Measurements from ENCODE around the gene SH2B3. TPM values are rescaled to one million over a fixed set of nuclear protein-coding genes. Genes with fewer than 3 reads are reported as not detected.
"Not testable (repeated sequence)": the region's sequence is repeated elsewhere in the genome, so short reads cannot be mapped to it uniquely, and the experiment has no call there.

SH2B3 gene
- total RNA-seq, 8 experiments from 2014 or later: 2.5 to 9.5 (median 6.4) TPM

DNA sequence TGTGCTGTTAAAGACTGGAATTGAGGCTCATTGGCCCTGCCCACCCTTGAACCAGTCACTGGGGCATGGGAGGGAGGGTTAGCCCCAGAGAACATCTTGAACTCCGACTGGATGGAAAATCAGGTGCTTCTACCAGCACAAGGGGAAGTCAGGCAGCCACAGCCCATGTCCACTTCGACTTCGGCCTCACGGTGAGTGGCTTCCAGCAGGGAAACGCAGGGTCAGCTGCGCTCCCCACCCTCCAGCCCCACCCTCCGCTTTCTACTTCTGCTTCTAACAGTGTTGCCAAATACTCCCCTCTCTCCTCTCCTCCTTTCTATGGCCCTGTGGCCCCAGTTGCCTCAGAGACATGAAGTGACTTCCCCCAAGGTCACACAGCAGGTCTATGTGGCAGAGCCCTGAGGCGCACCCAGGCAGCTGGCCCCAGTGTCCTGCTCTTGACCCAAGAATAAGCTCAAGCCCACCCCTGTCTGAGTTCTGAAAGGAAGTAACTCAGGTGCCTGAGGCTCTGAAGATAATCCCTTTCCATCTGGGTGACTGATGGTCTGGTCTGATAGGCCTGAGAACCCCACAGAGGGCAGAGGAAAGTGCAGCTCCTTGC, 11.9 kb upstream of the SH2B3 start:
- no peak overlapping the region for H3K4me3 ChIP-seq
- no peak overlapping the region for H3K27ac ChIP-seq
- peak in 2 of 8 experiments; percentile 11 to 24 for ATAC-seq (replicated peaks in 6 of 8)
- H3K4me1 ChIP-seq (replicated peaks in 1 of 2): no peaks in the 10 kb centered on the region
- in situ Hi-C loops (cut with MboI; ENCODE audit: low pct_unique_long_range_greater_than_20kb in 2 of 9, low sequenced_read_pairs in 9 of 9, unreplicated experiment in 9 of 9): loop anchor here in 1 of 9 experiments (25.0 kb wide), 1 partner anchor 144 kb away; no protein-coding TSS in a partner anchor
- 80 to 100% (median 86%) methylated on average over 1 to 7 of the region's 8 CpGs; no CpG with 5 or more reads in 7 of the 10 experiments for WGBS, 10 experiments

DNA sequence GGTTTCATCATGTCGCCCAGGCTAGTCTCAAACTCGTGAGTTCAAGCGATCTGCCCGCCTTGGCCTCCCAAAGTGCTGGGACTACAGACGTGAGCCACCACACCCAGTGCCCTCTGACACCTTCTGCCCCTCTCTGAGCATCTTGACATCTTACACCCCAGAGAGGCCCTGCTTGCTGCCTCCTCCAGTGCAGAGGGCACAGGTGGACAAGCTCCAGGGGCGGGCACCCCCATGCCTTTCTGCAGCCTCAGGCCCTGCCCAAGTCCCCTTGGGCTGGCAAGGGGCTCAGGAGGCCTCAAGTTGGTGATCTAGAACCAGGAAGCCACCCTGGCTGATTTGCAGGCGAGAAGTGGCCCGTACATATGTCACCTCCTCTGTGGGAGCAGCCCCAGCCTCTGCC, 11.2 kb upstream of the SH2B3 start:
- no peaks in the 10 kb centered on the region for H3K4me1 ChIP-seq (replicated peaks in 1 of 2)
- in situ Hi-C loops (cut with MboI; ENCODE audit: low pct_unique_long_range_greater_than_20kb in 2 of 9, low sequenced_read_pairs in 9 of 9, unreplicated experiment in 9 of 9): loop anchor here in 1 of 9 experiments (25.0 kb wide), 1 partner anchor 143 kb away; no protein-coding TSS in a partner anchor
- H3K4me3 ChIP-seq: no peak overlapping the region
- H3K27ac ChIP-seq: no peak overlapping the region
- ATAC-seq (replicated peaks in 6 of 8): no peak
- 60 to 86% methylated on average over 2 to 4 of the region's 8 CpGs; no CpG with 5 or more reads in 8 of the 10 experiments for WGBS, 10 experiments

DNA sequence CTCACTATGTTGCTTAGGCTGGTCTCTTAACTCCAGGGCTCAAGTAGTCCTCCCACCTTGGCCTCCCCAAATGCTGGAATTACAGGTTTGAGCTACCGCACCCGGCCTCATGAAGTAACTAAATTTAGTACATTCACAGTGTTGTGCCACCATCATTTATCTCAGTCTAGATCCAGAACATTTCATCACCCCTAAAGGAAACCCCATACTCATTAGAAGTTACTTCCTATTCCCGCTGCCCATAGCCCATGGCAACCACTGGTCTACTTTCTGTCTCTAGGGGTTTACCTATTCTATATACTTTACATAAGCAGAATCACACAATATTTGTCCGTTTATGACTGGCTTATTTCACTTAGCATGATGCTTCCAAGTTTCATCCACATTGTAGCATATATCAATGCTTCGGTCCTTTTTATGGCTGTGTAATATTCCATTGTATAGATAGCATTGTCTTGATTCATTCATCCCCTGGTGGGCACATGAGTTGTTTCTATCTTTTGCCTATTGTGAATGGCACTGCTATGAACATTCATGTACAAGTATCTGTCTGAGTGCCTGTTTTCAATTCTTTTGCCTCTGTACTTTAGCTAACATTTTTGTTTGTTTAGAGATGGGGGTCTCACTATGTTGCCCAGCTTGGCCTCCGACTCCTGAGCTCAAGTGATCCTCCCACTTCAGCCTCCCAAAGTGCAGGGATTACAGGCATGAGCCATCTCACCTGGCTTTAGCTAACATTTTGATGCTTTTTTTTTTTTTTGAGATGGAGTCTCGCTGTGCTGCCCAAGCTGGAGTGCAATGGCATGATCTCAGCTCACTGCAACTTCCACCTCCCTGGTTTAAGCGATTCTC, 10.2 kb upstream of the SH2B3 start:
- Histone ChIP-seq H3K4me3 (no peak overlapping the region), H3K4me1 (replicated peaks in 1 of 2) (no peaks in the 10 kb centered on the region), H3K27ac (no peak overlapping the region)
- WGBS, 10 experiments: 43 to 98% (median 87%) methylated on average over 1 to 8 of the region's 8 CpGs
- no peak for ATAC-seq (replicated peaks in 6 of 8)
- in situ Hi-C loops (cut with MboI; ENCODE audit: low pct_unique_long_range_greater_than_20kb in 2 of 9, low sequenced_read_pairs in 9 of 9, unreplicated experiment in 9 of 9): loop anchor here in 1 of 9 experiments (25.0 kb wide), 1 partner anchor 142 kb away; no protein-coding TSS in a partner anchor

DNA sequence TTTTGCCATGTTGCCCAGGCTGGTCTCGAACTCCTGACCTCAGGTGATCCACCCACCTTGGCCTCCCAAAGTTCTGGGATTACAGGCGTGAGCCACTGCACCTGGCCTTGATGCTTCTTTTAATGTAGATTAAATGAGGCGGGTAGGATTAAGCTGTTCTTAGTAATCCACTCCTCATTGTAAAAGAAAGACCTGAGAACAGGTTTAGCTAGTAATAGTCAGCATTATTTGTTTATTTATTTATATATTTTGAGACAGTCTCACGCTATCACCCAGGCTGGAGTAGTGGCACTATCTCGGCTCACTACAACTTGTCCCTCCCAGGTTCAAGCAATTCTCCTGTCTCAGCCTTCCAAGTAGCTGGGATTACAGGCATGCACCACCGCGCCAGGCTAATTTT, 9.5 kb upstream of the SH2B3 start:
- 56 to 100% (median 93%) methylated on average over 1 to 6 of the region's 7 CpGs; no CpG with 5 or more reads in 3 of the 10 experiments for WGBS, 10 experiments
- in situ Hi-C loops (cut with MboI; ENCODE audit: low pct_unique_long_range_greater_than_20kb in 2 of 9, low sequenced_read_pairs in 9 of 9, unreplicated experiment in 9 of 9): loop anchor here in 1 of 9 experiments (25.0 kb wide), 1 partner anchor 141 kb away; no protein-coding TSS in a partner anchor
- H3K4me1 ChIP-seq (replicated peaks in 1 of 2); H3K4me3 ChIP-seq; H3K27ac ChIP-seq; ATAC-seq (replicated peaks in 6 of 8): not testable (repeated sequence)

DNA sequence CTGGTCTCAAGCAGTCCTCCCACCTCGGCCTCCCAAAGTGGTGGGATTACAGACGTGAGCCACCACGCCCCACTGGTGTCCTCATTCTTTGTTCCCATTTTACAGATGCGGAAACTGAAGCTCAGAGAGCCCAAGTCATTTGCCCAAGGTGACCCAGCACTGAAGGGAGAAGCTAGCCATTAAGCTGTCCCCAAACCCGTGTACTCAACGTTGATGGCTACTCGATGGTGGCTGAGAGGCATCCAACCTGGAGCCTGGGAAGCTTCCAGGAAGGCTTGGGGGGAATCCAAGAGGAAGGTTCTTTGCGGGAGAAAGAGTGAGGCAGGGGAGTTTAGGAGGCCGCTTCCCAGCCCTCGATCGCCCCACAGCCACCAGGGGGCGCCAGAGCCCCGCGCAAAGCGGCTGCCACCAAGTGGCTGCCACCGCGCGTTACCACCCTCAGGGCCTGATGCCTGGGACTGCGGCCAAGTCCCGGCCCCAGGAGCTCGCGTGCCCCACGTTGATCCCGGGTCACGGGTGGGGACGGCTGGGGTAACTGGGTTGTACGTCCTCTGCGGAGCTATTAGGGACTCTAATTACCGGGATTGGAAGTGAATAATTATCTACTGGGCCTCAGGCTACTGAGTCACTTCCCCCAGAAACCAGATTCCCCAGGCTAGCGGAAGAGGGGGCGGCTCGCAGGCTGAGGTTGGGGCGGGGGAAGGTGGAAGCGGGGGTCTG, 8.8 kb upstream of the SH2B3 start:
- ATAC-seq (replicated peaks in 6 of 8): peak; percentile 90 to 96 (median 92)
- 0 to 36% (median 10%) methylated on average over 1 to 14 of the region's 34 CpGs; no CpG with 5 or more reads in 5 of the 10 experiments for WGBS, 10 experiments
- in situ Hi-C loops (cut with MboI; ENCODE audit: low pct_unique_long_range_greater_than_20kb in 2 of 9, low sequenced_read_pairs in 9 of 9, unreplicated experiment in 9 of 9): loop anchor here in 1 of 9 experiments (25.0 kb wide), 1 partner anchor 140 kb away; no protein-coding TSS in a partner anchor
- Histone ChIP-seq H3K4me3 (no peak overlapping the region), H3K27ac (no peak overlapping the region), H3K4me1 (replicated peaks in 1 of 2) (no peaks in the 10 kb centered on the region)

DNA sequence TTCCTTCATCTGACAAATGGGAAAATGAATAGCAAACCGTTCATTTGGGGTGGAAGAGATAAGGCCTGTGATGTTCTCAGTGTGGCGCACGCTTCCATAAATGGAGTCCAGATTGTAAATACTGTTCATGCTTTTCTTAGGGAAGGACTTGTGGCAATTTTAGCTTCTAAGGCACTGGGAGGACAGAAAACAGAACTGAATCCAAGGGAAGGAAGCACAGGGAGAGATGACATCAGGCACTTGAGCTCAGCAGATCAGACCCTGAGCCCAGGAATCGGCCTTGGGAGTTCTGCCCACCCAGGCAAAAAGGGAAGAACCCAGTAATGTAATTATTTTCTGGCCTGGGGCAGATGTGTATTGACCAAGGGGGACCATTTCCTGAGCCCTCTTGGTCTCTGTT, 7.2 kb upstream of the SH2B3 start:
- H3K4me1 ChIP-seq (replicated peaks in 1 of 2): peaks cover 0 to 2% of the 10 kb centered on the region in 2 donors
- in situ Hi-C loops (cut with MboI; ENCODE audit: low pct_unique_long_range_greater_than_20kb in 2 of 9, low sequenced_read_pairs in 9 of 9, unreplicated experiment in 9 of 9): loop anchor here in 1 of 9 experiments (25.0 kb wide), 1 partner anchor 139 kb away; no protein-coding TSS in a partner anchor
- no peak overlapping the region for H3K27ac ChIP-seq
- WGBS, 10 experiments: 83 to 100% (median 100%) methylated on average over 1 to 3 of the region's 4 CpGs; no CpG with 5 or more reads in 6 of the 10 experiments
- H3K4me3 ChIP-seq: no peak overlapping the region
- ATAC-seq (replicated peaks in 6 of 8): no peak

DNA sequence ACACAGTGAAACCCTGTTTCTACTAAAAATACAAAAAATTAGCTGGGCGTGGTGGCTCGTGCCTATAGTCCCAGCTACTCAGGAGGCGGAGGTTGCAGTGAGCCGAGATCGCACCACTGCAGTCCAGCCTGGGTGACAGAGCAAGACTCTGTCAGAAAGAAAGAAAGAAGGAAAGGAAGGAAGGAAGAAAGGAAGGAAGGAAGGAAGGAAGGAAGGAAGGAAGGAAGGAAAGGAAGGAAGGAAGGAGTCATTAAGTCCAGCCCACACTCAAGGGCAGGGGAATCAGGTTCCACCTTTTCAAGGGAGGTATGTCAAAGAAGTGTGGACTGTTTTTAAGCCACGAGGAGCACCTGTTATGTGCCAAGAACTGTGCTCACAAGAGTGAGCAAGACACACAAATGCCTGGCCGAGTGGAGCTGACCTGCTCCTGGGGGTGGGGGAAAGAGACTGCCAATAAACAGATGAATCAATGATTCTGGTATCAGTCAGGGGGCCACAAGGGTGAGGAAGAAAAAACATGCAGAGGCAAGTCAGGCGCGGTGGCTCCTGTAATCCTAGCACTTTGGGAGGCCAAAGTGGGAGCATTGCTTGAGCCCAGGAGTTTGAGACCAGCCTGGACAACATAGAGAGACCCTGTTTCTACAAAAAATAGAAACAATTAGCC, 5.8 kb upstream of the SH2B3 start:
- H3K27ac ChIP-seq; H3K4me1 ChIP-seq (replicated peaks in 1 of 2); H3K4me3 ChIP-seq; ATAC-seq (replicated peaks in 6 of 8): not testable (repeated sequence)
- 0 to 93% (median 86%) methylated on average over 1 to 5 of the region's 9 CpGs; no CpG with 5 or more reads in 2 of the 10 experiments for WGBS, 10 experiments
- in situ Hi-C loops (cut with MboI; ENCODE audit: low pct_unique_long_range_greater_than_20kb in 2 of 9, low sequenced_read_pairs in 9 of 9, unreplicated experiment in 9 of 9): loop anchor here in 1 of 9 experiments (25.0 kb wide), 1 partner anchor 137 kb away; no protein-coding TSS in a partner anchor

DNA sequence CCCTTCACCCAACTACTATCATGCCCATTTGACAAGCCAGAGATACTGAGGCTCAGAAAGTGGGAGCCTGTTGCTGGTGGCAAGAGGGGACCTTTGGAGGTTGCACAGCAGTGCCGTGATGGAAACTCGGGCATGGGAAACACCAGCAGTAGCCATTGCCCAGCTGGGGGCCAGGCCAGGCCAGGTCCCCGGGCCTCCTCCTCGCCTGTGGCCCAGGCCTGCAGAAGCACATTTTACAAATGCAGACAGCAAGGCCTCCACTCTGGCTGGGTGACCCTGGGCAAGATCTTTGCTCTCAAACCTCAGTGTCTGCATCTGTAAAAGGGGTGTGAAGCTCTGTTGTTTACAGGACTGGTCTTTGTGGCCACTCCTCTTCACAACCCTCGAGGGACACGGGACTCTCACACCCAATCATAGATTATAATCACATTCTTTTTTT, 4.5 kb upstream of the SH2B3 start:
- H3K4me1 ChIP-seq (replicated peaks in 1 of 2): peaks cover 0 to 2% of the 10 kb centered on the region in 2 donors
- H3K4me3 ChIP-seq: no peak overlapping the region
- WGBS, 10 experiments: 80 to 100% (median 90%) methylated on average over 1 to 5 of the region's 6 CpGs; no CpG with 5 or more reads in 4 of the 10 experiments
- in situ Hi-C loops (cut with MboI; ENCODE audit: low pct_unique_long_range_greater_than_20kb in 2 of 9, low sequenced_read_pairs in 9 of 9, unreplicated experiment in 9 of 9): no loop called here
- ATAC-seq (replicated peaks in 6 of 8): no peak
- no peak overlapping the region for H3K27ac ChIP-seq

DNA sequence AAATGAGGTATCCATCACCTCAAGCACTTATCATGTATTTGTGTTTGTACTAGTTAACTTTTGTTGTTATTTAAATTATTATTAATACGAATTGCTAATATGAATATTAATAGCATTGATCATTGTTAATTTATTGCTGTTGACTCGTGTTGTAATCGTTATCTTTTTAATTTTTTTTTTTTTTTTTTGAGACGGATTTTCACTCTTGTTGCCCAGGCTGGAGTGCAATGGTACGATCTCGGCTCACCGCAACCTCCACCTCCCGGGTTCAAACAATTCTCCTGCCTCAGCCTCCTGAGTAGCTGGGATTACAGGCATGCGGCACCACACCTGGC, 3.3 kb upstream of the SH2B3 start:
- H3K27ac ChIP-seq; in situ Hi-C loops (cut with MboI; ENCODE audit: low pct_unique_long_range_greater_than_20kb in 2 of 9, low sequenced_read_pairs in 9 of 9, unreplicated experiment in 9 of 9); H3K4me1 ChIP-seq (replicated peaks in 1 of 2); ATAC-seq (replicated peaks in 6 of 8); H3K4me3 ChIP-seq: not testable (repeated sequence)
- WGBS, 10 experiments: 61 to 93% (median 80%) methylated on average over 1 to 8 of the region's 9 CpGs

DNA sequence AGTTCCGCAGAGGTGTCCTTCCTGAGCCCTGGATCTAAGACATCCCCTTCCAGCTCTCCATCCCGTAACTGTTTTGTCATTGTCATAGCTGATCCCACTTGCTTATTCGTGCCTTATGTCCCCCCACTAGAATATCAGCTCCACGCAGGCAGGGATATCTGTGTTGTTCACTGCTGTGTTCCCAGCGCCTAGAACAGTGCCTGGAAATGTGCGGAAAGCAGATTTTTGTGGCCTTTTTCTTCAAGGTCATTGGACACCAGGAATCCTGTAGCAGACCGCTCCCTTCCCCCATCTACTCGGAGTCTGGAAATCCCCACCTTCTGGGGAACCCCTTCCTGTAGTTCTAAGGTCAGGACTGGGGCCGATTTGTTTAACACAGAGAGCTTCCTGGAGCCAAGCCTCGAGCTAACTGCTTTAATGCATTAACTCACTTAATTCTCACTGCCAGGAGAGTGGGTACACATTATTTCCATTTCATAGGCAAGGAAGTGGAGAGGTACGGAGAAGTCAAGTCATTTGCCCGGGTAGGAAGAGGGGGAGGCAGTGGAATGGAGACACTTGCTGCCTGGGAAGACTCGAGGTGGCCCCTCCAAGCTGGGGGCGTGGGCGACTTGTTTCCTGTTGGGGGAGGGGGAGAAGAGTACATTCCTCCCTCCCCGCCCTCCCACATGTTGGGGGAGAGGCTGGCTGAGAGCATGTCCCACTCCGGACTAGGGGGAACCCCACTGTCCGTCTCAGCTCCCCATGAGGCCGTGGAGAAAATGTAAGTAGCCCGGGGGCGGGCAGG, 1.2 kb upstream of the SH2B3 start:
- Histone ChIP-seq H3K4me3 (peak overlapping the region; percentile 66 to 93 (median 71)), H3K4me1 (replicated peaks in 1 of 2) (peaks cover 12 to 16% of the 10 kb centered on the region in 2 donors), H3K27ac (peak overlapping the region in 1 of 2 donors; percentile 67)
- WGBS, 10 experiments: 29 to 100% (median 76%) methylated on average over 1 to 9 of the region's 21 CpGs
- in situ Hi-C loops (cut with MboI; ENCODE audit: low pct_unique_long_range_greater_than_20kb in 2 of 9, low sequenced_read_pairs in 9 of 9, unreplicated experiment in 9 of 9): no loop called here
- ATAC-seq (replicated peaks in 6 of 8): no peak

DNA sequence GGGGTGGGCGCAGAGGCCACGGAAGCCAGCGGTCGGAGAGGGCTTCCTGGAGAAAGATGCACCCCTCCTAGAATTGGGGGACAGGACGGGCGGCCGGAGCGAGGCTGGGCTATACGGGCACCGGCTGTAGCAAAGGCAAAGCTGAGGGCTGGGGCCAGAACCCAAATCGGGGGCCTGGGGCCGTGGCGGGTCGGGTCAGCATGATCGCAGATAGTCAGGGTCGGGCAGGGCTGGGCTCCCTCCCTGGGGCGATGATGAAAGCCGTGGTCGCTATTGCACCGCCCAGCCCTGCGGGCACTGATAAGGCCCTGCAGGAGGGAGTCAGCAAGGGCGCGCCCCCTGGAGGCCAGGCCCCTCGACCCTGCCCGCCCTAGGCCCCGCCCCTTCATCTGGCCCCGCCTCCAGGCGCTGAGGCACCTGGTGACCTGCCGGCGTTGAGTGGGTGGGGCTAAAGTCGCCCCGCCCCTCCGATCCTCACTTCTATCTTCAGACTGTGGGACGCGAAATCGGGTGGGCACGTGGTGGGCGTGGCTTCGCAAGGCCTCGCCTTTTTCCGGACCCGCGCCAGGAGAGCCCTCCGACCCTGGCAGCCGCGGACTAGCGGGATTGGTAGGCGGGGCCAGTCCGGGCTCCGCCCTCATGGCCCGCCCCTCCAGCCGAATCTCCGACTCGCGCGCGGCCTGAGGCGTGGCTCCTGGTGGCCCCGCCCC, 419 bp upstream of the SH2B3 start:
- Histone ChIP-seq H3K4me3 (peak overlapping the region; percentile 66 to 93 (median 71)), H3K27ac (peak overlapping the region in 1 of 2 donors; percentile 67), H3K4me1 (replicated peaks in 1 of 2) (peaks cover 20 to 23% of the 10 kb centered on the region in 2 donors)
- in situ Hi-C loops (cut with MboI; ENCODE audit: low pct_unique_long_range_greater_than_20kb in 2 of 9, low sequenced_read_pairs in 9 of 9, unreplicated experiment in 9 of 9): no loop called here
- ATAC-seq (replicated peaks in 6 of 8): peak; percentile 70 to 84 (median 74)
- no CpG with 5 or more reads among the region's 59 CpGs for WGBS, 10 experiments
